GM12891 (cell line): ENCODE measurements around the gene JADE1.

Experiments used
- POLR2AphosphoS5 ChIP-seq: IDR thresholded peaks from 2 replicates; pipeline ENCODE4 v1.6.1; 2011; ENCODE audit warnings: low read depth, low read length, control low read depth
- SPI1 ChIP-seq: IDR thresholded peaks from 2 replicates; pipeline ENCODE4 v1.6.1; 2011; ENCODE audit warnings: low read depth, low read length, control low read depth
- TAF1 ChIP-seq: IDR thresholded peaks from 2 replicates; pipeline ENCODE4 v1.6.1; 2011; ENCODE audit warnings: low read depth, low read length, control low read depth

- TF ChIP-seq POLR2AphosphoS5 (0 out of 2 replicates have a peak, but pooled peaks have one; percentile 3), SPI1 (no peak), TAF1 (no peak)
Observed at GRCh38 chr4:128866269-128866668, 56.8 kb downstream of the JADE1 start.
